ENCODE data around the gene ALDH1A3.

The ALDH1A3 gene

DNA sequence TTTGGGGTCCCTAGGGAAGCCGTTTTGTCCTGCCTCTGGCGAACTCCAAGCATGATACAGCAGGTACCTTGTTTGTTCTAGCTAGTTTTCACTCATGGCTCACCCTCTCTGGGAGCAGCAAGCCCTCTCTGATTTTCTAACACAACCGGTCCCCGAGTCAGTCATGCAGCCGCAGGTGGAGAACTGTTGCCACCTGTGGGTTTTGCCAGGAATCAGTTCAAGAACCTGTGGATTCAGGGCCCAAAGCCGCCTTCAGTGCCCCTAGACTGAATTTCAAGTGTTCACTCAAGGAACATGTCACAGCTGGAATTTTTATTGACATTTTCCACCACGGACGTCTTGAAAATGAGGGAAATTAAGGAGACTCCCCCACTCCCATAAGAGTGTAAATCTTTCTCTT, 26.2 kb downstream of the ALDH1A3 start:
- Histone ChIP-seq H3K27ac (no peak overlapping the region), H3K27me3 (ENCODE audit: control insufficient read depth, insufficient read depth, low read length) (no peaks in the 10 kb centered on the region), H2AFZ (no peak overlapping the region), H3K4me2 (ENCODE audit: low read length) (no peak overlapping the region), H3K79me2 (no peaks in the 10 kb centered on the region), H3K4me1 (no peaks in the 10 kb centered on the region), H3K9ac (no peak overlapping the region), H3K9me3 (ENCODE audit: control insufficient read depth, low read length) (no peaks in the 10 kb centered on the region), H3K4me3 (ENCODE audit: low read depth, low read length) (no peak overlapping the region), H3K36me3 (ENCODE audit: control insufficient read depth, insufficient read depth, low read length) (no peaks in the 10 kb centered on the region)
- TF ChIP-seq, protein P1, sequence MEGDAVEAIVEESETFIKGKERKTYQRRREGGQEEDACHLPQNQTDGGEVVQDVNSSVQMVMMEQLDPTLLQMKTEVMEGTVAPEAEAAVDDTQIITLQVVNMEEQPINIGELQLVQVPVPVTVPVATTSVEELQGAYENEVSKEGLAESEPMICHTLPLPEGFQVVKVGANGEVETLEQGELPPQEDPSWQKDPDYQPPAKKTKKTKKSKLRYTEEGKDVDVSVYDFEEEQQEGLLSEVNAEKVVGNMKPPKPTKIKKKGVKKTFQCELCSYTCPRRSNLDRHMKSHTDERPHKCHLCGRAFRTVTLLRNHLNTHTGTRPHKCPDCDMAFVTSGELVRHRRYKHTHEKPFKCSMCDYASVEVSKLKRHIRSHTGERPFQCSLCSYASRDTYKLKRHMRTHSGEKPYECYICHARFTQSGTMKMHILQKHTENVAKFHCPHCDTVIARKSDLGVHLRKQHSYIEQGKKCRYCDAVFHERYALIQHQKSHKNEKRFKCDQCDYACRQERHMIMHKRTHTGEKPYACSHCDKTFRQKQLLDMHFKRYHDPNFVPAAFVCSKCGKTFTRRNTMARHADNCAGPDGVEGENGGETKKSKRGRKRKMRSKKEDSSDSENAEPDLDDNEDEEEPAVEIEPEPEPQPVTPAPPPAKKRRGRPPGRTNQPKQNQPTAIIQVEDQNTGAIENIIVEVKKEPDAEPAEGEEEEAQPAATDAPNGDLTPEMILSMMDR (IDR thresholded peaks at IDR 0.05): no peak

DNA sequence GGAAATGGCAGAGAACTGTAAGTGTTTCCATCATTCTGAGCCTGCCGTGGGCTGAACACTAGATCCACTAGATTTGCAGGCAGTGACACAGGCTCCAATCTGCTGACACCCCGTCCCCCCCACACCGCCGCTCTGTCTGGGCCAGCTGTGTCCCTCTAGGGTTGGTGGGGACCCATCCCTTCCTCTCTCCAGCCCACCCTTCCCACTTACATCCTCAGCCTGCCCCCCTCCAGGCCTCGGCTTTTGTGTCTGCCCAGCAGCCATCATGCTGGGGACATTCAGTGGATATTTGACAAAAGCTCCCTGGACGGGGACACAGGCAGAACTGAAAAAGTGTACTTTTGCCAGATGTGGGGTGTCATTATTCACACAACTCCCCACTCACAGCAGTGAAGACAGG, 28.8 kb downstream of the ALDH1A3 start:
- no peak overlapping the region for H3K9ac ChIP-seq
- H3K79me2 ChIP-seq: no peaks in the 10 kb centered on the region
- TF ChIP-seq, protein P1 (IDR thresholded peaks at IDR 0.05): no peak
- no peaks in the 10 kb centered on the region for H3K27me3 ChIP-seq (ENCODE audit: control insufficient read depth, insufficient read depth, low read length)
- no peak overlapping the region for H3K27ac ChIP-seq
- H3K36me3 ChIP-seq (ENCODE audit: control insufficient read depth, insufficient read depth, low read length): no peaks in the 10 kb centered on the region
- no peak overlapping the region for H3K4me2 ChIP-seq (ENCODE audit: low read length)
- no peak overlapping the region for H3K4me3 ChIP-seq (ENCODE audit: low read depth, low read length)
- no peaks in the 10 kb centered on the region for H3K4me1 ChIP-seq
- H2AFZ ChIP-seq: no peak overlapping the region
- H3K9me3 ChIP-seq (ENCODE audit: control insufficient read depth, low read length): no peaks in the 10 kb centered on the region

DNA sequence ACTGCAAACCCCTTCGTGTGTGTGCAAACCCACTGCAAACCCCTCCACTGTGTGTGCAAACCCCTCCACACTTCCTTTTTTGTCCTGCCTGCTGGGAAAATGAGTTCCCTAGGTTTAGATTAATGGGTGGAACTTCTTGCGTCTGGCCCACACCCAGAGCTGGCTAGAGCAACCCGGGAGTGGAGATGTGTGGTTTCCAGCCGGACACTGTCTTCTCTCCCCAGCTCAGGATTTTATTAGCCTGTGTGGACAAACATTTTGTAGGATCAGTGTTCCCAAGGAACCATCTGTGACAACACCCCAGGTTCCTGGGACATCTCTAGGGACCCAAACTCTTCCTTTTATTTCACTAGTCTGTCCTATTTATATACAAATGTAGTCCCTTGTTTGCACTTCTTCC, 29.9 kb downstream of the ALDH1A3 start:
- H3K79me2 ChIP-seq: no peaks in the 10 kb centered on the region

DNA sequence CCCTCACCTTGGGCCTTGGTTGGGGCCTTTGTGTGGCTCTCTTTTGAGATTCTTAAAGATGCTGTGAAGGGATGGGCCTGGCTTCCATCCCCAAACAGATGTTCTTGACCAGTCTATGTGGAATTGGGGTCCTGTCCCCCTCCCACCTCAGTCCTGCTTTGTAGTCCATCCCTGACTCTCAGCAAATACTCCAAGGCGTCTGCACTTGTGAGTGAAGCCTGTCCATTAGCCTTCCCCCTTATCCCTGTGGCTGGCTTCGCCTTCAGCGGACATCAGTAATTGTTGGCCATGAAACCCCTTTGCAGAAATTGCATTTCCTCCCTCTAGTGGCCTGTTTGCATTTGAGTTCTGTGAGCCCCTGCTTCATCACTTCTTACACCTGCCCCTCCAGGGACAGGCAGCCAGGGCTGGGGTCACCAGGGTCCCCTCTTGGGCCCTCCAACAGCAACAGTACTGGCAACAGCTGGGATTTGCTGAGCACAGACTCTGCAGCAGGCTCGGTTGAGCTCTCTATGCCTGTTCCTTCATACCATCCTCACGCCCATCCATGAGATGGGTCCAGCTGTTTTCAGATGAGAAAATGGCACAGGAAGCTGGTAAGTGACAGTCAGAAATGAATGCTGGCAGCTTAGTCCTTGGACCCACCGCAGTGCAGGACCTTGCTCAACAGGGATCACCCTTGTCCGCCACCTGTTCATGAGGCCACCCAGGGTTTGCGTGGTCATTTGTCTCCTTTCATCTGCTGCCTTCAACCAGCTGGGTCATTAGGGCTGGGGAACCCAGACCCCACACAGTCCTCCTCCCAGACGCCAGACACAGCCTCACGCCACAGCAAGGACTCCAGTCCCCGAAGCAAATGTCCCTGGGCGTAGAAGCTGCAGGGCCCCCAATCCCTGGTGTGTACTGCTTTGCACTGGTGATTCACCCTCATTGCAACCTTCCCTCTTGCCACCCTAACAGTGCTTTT, 30.6 kb downstream of the ALDH1A3 start:
- Histone ChIP-seq H3K27me3 (ENCODE audit: control insufficient read depth, insufficient read depth, low read length) (no peaks in the 10 kb centered on the region), H3K79me2 (no peaks in the 10 kb centered on the region), H3K4me1 (no peaks in the 10 kb centered on the region), H2AFZ (no peak overlapping the region), H3K9ac (no peak overlapping the region), H3K4me3 (ENCODE audit: low read depth, low read length) (no peak overlapping the region), H3K4me2 (ENCODE audit: low read length) (no peak overlapping the region), H3K36me3 (ENCODE audit: control insufficient read depth, insufficient read depth, low read length) (no peaks in the 10 kb centered on the region), H3K27ac (no peak overlapping the region), H3K9me3 (ENCODE audit: control insufficient read depth, low read length) (no peaks in the 10 kb centered on the region)
- TF ChIP-seq, protein P1 (IDR thresholded peaks at IDR 0.05): no peak

More for the DNA sequence above, 29.9 kb downstream of the ALDH1A3 start:
- H3K9me3 ChIP-seq (ENCODE audit: control insufficient read depth, low read length): no peaks in the 10 kb centered on the region
- H2AFZ ChIP-seq: no peak overlapping the region
- H3K4me2 ChIP-seq (ENCODE audit: low read length): no peak overlapping the region
- H3K9ac ChIP-seq: no peak overlapping the region
- TF ChIP-seq, protein P1 (IDR thresholded peaks at IDR 0.05): no peak
- H3K27me3 ChIP-seq (ENCODE audit: control insufficient read depth, insufficient read depth, low read length): no peaks in the 10 kb centered on the region
- no peak overlapping the region for H3K4me3 ChIP-seq (ENCODE audit: low read depth, low read length)
- no peaks in the 10 kb centered on the region for H3K4me1 ChIP-seq
- no peaks in the 10 kb centered on the region for H3K36me3 ChIP-seq (ENCODE audit: control insufficient read depth, insufficient read depth, low read length)
- H3K27ac ChIP-seq: no peak overlapping the region
